GM21447 (cell line): ENCODE data around the gene DEPDC4.
A peak's percentile ranks its signal among the peaks of the same experiment; 100 is the strongest.
"Not testable (repeated sequence)": the region's sequence is repeated elsewhere in the genome, so short reads cannot be mapped to it uniquely, and the experiment has no call there.

Experiments used
- ATAC-seq: cut with Tn5 transposase; IDR thresholded peaks from one replicate; pipeline ENCODE4 v1.9.1; 2021; ENCODE audit not compliant: unreplicated experiment

The DEPDC4 gene

DNA sequence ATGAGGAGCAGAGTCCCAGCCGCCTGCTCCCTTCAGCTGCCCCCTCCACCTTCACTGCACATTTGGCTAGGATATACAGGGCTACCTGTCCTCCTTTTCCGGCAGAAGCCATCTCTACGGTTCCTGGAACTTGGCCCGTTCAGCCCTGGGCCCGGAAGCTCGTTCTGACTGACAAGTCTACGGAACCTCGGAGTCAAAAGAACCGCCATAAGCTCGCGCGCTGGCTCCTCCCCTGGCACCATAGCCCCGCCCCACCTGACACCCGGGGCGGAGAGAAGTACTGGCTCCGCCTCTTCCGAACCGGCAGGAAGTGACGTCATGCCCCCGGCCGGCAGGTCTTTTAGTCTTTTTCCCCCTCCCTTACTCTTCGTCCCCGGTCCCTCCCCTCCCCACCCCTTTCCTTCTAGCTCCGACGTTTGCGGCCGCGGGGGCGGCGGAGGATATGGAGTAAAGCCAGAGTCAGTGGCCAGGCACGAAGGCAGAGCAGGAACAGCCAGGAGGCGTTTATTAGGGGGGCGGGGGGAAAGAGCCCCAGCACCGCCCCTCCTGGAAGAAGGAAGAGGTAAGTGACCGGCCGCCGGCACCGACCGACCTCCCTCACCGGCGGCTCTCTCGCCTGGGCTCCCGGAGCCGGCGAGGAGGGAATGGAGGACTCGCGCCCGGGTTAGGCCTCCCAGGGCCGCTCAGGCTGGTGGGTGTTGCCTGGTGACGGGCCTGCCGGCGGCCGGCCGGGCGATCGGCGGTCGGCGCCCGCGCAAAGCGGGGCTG lies at the start of gene DEPDC4, which contains the start of gene SCYL2:
DEPDC4 (minus strand) TSS at position 245 of the 768 bp plus-strand sequence; CDS start at position 242, 3 bp downstream.
SCYL2 (plus strand) TSS at position 343 of the 768 bp plus-strand sequence. CDS start 15,794 bp downstream, outside the sequence.
- ATAC-seq, result peak; percentile 93

DNA sequence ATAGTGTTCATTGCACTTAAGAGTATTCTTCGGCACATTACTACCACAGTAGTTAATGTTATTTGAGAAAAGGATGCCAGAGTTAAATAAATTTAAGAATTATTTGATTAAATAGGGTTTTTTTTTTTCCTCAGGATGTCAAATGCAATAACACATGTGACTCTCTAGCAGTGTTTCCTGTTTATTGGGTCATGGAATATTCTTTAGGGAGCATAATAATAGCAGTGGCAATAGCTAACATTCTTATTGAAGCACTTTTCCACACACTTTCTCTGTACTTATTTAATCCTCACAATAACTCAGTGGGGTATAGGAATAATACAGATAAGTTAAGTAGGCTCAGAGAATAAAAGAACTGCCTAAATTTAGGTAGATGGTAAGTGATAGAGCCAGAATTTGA lies 44.4 kb upstream of the DEPDC4 start:
- ATAC-seq, result no peak

DNA sequence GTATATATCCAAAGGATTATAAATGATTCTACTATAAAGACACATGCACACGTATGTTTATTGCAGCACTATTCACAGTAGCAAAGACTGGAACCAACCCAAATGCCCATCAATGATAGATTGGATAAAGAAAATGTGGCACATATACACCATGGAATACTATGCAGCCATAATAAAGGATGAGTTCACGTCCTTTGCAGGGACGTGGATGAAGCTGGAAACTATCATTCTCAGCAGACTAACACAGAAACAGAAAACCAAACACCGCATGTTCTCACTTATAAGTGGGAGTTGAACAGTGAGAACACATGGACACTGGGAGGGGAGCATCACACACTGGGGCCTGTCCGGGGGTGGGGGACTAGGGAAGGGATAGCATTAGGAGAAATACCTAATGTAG lies 41.3 kb upstream of the DEPDC4 start:
- not testable (repeated sequence) for ATAC-seq

DNA sequence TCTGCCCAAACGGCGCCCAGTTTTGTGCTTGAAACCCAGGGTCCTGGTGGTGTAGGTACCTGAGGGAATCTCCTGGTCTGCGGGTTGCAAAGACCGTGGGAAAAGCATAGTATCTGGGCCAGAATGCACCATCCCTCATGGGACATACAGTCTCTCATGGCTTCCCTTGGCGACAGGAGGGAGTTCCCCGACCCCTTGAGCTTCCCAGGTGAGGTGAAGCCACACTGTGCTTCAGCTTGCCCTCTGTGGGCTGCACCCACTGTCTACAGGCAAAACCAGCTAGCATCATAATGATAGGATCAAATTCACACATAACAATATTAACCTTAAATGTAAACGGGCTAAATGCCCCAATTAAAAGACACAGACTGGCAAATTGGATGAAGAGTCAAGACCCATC lies 37.5 kb upstream of the DEPDC4 start:
- not testable (repeated sequence) for ATAC-seq

DNA sequence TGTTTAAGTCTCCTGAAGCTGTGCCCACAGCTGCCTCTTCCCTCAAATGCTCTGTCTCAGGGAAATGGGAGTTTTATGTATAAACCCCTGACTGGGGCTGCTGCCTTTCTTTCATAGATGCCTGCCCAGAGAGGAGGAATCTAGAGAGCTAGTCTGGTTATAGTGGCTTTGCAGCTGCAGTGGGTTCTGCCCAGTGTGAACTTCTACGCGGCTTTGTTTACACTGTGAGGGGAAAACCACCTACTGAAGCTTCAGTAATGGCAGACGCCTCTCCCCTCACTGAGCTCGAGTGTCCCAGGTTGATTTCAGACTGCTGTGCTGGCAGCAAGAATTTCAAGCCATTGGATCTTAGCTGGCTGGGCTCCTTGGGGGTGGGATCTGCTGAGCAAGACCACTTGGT lies 37.0 kb upstream of the DEPDC4 start:
- ATAC-seq, result no peak

DNA sequence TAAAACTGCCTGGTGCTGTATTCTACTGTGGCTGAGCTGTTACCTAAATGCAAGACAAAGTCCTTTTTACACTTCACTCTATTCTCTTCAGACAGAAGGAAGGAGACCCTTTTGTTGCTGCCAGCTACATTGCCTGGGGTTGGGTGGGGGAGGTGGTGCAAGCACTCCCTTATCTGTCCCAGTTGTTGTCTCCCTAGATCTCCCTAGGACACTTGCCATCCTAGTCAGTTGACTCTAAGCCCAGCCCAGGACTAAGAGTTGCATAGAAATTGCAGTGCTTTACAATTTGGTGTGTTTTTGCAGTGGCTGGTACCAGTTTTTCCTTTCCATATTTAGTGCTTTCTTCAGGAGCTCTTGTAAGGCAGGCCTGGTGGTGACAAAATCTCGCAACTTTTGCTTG lies 35.2 kb upstream of the DEPDC4 start:
- no peak for ATAC-seq

DNA sequence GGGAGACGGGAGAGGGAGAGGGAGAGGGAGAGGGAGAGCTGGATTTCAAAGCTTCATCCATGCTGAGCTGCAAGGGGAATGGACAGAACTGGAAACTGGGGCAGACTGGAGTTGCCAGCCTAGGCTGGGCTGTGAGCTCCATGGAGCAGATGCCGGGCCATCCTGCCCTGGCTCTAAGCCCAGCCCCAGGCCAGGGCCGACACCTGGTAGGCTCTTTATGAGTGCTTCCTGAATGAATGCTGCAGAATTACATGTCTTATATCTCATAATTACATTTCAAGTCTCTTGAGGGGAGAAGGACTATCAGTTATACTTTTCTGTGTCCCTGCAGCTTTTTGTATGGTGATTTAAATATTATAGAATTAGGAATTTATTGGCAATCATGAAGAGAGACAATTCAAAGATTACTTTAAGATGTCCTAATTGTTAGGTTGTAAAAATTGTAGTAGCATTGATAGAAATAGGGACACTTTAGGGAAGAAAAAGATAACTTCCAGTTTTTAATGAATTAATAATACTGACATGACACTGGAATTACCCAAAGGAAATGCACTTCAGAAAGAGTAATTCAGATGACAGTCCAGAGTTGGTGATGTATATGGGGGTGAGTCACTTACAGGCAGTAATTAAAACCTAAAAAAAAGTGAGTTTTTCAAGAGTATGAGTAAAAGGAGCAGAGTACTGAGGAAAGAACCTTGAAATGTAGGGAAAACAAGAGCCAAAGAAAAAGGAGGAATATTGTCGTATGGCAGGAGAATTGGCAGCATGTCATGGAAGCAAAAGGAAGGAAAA lies 29.1 kb upstream of the DEPDC4 start:
- no peak for ATAC-seq

DNA sequence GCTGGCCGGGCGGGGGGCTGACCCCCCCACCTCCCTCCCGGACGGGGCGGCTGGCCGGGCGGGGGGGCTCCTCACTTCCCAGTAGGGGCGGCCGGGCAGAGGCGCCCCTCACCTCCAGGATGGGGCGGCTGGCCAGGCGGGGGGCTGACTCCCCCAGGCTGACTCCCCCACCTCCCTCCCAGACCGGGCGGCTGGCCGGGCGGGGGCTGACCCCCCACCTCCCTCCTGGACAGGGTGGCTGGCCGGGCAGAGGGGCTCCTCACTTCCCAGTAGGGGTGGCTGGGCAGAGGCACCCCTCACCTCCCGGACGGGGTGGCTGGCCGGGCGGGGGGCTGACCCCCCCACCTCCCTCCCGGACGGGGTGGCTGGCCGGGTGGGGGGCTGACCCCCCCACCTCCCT lies 27.5 kb upstream of the DEPDC4 start:
- ATAC-seq, result not testable (repeated sequence)

DNA sequence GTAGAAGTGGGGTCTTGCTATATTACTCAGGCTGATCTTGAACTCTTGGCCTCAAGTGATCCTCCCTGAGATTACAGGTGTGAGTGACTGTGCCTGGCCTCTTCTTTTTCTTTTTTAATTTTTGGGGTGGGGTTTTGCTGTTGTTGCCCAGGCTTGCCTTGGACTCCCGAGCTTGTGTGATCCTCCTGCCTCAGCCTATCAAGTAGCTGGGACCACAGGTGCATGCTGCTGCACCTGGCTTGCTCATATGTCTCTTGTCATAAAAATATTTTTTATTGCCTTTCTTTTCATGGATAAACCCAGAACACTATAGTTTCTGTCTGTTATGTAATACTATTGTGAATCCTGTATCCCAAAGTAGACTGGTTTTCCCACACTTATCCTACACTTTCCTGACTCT lies 26.1 kb upstream of the DEPDC4 start:
- no peak for ATAC-seq

DNA sequence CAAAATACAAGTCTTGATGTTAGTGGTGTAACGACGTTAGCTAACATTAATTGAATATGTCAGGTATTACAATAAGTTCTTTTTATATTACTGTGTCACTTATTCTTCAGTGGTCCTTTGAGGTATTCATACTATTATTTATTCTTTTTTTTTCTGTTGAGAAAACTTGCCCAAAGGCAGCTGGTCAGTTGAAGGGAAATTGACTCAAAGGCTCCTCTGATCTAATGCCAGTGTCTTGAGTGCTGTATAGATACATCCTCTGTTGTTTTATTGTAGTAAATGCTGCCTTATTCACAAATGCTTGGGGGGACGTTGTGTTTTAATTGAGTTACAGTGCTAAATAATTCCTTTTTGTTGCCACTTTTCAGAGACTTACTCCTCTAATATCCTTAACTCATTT lies 23.1 kb upstream of the DEPDC4 start:
- ATAC-seq, result no peak

DNA sequence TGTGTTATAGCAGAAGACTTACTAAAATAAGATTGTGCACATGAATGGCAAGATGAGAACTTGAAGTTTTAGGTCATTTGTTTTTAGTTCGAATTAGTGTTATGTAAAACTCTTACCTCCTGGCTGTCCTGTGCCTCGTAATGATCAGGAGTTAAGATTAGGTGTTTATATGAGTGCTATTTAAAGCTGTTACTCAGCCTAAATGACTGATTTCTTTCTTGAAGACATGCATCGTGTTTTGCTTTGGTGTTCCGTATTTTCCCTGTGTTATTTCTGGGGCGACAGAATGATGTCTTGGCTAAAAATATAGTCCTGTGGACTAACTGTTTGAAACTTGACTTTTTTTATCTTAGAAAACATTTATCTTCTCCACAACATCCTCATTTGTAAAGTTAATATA lies 22.2 kb upstream of the DEPDC4 start:
- no peak for ATAC-seq

DNA sequence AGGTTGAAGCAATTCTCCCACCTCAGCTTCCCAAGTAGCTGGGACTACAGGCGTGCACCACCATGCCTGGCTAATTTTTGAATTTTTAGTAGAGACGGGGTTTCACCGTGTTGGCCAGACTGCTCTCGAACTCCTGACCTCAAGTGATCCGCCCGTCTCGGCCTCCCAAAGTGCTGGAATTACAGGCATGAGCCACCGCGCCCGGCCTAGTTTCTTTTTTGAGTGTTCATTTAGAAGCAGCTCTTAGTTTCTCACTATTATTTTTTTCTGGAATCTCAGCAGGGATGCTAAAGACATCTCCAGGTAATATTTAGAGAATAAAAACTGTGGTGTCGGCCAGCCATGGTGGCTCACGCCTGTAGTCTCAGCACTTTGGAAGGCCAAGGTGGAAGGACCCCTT lies 17.7 kb upstream of the DEPDC4 start:
- ATAC-seq, result not testable (repeated sequence)

DNA sequence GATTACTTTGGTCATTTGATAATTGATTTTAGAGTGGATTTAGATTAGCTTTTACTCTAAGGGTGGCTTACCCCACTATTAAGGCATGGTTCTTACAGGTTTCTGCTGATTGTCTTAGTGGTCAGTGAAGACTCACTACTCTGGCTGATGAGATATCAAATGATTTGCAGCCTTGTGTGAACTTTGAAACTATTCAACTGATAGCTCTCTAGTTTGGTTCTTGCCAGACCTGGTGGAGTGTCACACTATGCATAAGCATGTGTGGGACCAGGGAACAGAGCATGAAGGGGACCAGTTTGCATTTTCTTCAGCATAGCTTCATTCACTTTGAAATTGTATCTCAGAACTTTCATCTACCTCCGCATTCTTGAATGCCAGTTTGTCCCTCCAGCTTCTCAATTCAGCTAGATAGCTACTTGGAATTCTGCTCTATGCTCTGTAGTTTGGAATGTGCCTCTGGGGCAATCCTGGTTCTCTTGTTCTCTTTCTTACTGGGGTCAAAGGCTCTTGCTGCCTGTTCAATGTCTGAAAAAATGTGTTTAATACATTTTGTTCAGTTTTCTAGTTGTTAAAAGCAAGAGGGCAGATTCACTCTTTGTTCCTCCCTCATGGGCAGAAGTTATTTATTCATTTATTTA lies 12.8 kb upstream of the DEPDC4 start:
- ATAC-seq, result no peak

DNA sequence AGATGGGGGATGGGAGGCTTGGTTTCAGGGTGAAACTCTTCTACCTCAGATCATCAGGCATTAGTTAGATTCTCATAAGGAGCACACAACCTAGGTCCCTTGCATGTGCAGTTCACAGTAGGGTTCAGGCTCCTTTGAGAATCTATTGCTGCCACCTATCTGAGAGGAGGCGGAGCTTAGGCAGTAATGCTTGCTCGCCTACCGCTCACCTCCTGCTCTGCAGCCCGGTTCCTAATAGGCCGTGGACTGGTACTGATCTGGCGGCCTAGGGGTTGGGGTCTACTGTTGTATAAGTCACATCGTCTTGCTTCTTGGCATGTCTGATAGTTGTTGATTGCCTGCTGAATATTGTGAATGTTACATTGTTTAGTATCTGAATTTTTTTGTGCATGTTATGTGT lies 12.3 kb upstream of the DEPDC4 start:
- no peak for ATAC-seq

DNA sequence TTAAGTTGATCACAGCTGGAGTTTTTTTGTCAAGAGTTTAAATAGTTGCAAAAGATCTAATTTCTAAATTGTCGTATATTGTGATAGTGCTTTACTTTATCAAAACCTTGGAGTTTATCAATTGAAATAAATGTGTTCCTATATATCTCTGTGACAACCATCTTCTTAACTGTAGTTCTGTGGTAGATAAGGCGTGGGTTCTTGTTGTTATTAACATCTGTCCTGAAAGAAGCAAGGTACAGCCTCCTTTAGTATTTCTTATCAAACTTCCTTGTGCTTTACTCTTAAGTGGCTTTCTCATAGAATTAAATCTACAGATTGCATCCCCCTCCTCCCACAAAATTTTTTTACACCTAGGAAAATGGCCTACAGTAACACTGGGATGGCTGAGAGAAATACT lies 7.4 kb upstream of the DEPDC4 start:
- ATAC-seq, result no peak

DNA sequence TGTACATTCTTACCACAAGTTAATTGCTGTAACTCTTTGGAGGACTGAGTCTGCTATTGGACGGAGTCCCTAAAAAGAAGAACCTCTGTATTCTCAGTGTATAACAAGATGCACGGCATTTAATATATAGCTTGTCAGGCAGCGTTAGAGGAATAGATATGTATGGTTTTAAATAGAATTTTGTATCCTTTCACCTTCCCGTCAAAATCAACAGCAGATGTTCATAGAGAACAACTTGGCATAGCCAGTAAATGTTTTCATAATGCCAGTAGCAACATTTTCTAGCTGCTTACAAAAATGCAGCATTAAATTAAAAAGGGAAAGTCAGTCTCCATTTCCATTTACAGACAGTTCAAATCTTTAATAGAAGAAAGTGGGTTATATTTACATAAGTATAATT lies 6.9 kb upstream of the DEPDC4 start:
- ATAC-seq, result no peak

DNA sequence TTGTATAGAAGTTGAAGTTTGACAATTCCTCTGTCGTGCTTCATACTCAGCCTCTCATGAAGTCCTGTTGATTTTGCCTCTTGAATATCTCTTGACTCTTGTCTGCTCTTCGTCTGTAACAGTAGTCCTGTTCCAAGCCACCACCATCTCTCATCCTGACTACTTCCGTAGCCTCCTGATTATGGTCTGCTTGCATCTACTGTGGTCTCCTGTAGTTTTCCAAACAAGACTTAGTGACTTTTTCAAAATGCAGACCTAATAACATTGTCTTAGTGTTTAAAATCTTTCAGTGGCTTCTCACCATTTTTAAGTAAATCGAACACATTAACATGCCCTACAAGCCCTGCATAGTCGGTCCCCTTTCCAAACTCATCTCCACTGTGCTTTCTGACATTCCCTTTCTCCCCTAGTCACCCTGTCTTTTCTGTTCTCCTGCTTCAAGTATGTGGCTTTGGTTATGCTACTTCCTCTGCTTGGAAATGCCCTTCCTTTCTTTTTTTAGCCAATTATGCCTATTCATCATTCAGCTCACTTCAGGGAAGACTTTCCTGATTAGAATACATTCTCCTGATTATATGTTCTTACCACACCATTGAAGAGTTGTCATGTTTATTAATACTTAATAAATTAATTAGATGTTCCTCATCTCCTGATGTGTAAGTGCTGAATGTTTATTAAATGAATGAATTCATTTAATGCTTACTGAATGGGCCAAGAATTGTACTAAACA lies 2.1 kb upstream of the DEPDC4 start:
- no peak for ATAC-seq

DNA sequence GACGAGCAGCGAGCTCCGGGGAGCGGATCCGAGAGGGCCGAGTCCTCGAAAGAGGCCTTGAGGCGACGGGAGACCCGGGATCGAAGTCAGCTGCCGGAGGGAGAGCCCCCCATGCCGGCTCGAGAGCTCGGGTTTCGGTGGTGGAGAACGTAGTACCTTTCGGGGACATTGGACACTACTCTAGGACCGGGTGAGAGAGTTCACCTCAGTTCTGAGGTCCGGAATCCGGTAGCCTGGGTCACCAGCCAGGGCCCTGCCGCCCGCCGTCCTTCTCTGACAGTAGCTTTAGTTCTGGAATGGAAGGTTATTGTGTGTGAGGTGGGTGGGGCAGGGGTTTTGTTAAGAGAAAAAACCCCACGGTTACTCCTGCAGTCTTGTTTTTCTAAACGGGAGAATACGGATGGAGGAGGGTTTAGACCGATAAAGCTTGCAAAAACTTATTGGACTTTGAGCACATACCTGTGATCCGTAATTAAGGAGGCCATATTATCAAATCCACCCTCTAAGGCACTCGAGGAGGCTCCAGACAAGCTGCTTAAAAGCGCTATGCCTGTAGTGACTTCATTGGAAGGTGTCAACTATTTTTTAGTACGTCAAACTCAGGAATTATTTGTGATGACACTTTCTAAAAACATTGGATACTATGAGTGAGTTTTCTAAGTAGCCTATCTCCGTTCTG lies 863 bp upstream of the DEPDC4 start:
- ATAC-seq, result peak; percentile 15

DNA sequence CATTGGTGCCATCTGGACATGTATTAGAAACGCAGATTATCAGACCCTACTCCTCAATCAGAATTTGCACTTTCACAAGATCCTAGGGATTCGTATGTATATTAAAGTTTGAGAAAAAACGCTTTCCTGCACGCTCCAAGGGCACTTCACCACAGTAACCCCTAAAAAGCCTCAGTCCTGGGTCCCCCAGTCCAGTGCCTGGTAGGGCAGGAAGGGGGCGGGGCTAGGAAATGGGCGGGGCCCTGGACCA lies 369 bp downstream of the DEPDC4 start:
- peak; percentile 82 for ATAC-seq

DNA sequence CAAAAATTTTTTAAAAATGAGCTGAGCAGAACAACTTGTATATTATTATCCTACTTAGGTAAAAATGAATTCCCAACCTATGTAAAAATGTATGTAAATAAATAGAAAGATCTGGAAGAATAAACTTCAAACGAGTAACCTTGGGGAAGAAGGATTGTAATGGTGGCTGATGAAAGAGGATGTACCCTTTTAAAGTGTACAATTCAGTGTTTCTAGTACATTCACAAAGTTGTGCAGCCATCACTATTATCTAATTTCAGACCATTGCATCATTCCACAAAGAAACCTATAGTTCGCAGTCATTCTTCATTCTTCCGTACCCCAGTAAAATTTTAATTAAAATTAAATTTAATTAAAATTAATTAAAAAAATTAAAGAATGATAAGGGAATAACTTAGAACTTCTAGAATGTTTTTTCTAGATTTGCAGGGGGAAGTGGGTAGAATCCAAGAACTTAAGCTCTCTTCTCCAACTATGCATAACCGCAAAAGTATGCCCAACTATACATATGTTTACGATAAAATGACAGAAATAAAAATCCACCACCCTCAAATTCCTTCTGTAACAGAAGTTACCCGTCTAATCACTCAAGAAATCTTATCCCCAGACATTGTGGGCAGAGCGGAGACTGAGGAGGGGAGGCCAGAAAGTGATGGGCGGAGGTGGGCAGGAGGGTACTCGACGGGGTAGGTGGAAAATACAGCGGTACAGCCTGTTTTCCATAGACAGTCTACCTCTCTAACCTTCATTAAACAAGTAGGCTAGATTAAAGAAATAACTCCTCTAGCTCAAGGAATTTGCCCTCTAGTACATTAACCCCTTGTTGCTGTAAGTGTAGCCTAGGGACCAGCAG lies 921 bp downstream of the DEPDC4 start:
- ATAC-seq, result peak; percentile 6
